SH-SY5Y (cell line): ENCODE data around the gene PHACTR1.

Experiments used
- GATA2 ChIP-seq: IDR thresholded peaks from 2 replicates; pipeline ENCODE4 v1.6.1; 2011; ENCODE audit warnings: mild to moderate bottlenecking, low read depth, low read length
- GATA3 ChIP-seq: IDR thresholded peaks from 2 replicates; pipeline ENCODE4 v1.6.1; 2011; ENCODE audit warnings: low read depth, mild to moderate bottlenecking, low read length, moderate library complexity

DNA sequence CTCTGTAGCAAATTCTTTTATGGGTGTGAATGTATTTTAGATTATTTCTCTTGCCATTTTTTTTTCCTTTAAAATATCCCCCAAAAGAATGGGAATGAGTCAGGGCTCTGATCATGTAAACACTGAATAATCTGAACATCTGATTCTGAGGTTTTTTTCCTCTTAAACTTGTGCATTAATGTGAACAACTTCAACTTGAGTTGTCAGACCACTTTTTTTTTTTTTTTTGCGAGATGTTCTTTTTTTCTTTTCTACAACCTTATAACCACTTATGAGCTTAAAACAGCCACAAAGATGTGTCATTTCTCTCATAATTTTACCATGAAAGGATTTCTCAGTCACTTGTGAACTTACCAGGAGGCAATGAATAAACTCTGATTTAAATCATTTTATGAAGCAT, 526.5 kb downstream of the PHACTR1 start:
- TF ChIP-seq GATA2 (no peak), GATA3 (no peak)
